ENCODE results near the gene GLUD1.
"Not testable (repeated sequence)": the region's sequence is repeated elsewhere in the genome, so short reads cannot be mapped to it uniquely, and the experiment has no call there.

DNA sequence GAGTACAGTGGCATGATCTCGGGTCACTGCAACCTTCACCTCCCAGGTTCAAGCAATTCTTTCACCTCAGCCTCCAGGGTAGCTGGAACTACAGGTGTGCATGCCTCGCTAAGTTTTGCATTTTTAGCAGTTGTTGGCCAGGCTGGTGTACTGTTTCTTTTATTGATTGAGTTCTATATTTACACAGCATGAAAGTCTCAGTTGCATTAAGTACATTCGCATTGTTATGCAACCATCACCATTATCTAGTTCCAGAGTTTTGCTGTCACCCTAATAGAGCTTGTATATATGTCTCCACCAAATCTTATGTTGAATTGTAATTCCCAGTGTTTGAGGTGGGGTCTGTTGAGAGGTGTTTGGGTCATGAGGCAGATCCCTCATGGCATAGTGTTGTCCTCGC is 28.7 kb upstream of the GLUD1 start:
- TF ChIP-seq CTCF, POLR2A (IDR thresholded peaks at IDR 0.05): not testable (repeated sequence)

Data from testis (tissue), 2 donors.